ENCODE data around the gene RMDN2.
"Not testable (repeated sequence)": the region's sequence is repeated elsewhere in the genome, so short reads cannot be mapped to it uniquely, and the experiment has no call there.

GRCh38 chr2:37963901-37964300, 38.8 kb downstream of the RMDN2 start:
- TF ChIP-seq, protein P1, sequence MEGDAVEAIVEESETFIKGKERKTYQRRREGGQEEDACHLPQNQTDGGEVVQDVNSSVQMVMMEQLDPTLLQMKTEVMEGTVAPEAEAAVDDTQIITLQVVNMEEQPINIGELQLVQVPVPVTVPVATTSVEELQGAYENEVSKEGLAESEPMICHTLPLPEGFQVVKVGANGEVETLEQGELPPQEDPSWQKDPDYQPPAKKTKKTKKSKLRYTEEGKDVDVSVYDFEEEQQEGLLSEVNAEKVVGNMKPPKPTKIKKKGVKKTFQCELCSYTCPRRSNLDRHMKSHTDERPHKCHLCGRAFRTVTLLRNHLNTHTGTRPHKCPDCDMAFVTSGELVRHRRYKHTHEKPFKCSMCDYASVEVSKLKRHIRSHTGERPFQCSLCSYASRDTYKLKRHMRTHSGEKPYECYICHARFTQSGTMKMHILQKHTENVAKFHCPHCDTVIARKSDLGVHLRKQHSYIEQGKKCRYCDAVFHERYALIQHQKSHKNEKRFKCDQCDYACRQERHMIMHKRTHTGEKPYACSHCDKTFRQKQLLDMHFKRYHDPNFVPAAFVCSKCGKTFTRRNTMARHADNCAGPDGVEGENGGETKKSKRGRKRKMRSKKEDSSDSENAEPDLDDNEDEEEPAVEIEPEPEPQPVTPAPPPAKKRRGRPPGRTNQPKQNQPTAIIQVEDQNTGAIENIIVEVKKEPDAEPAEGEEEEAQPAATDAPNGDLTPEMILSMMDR (IDR thresholded peaks at IDR 0.05): not testable (repeated sequence)
- not testable (repeated sequence) for TF ChIP-seq POLR2A (IDR thresholded peaks at IDR 0.05)

All from body of pancreas (tissue), 4 donors.